Measurements from ENCODE around the gene RUNX2. TPM values are rescaled to one million over a fixed set of nuclear protein-coding genes. Genes with fewer than 3 reads are reported as not detected.

Gene RUNX2
- total and polyA plus RNA-seq, 2 of the 8 experiments (the other 6 are each of a cell fraction or from before 2014, with no cell fraction given) = 0.26 to 1.2 TPM

GRCh38 chr6:45445364-45445748 is 117.2 kb downstream of the RUNX2 start:
- 69% methylated on average over 2 of the region's 2 CpGs; no CpG with 5 or more reads in 1 of the 2 experiments for WGBS, 2 experiments (ENCODE audit: extremely low coverage in 1 of 2, insufficient coverage in 1 of 2, insufficient read length in 1 of 2, insufficient replicate concordance in 2 of 2, low coverage in 1 of 2, low lambda C conversion rate in 2 of 2, missing lambda C conversion rate in 1 of 2)

More at GRCh38 chr6:45445364-45445748, 117.2 kb downstream of the RUNX2 start:
- ChIA-PET CTCF (ENCODE audit: partially characterized antibody) (interaction anchor here (1.0 kb wide), 1 partner anchor 9 kb away, joined by 3 read pairs; no protein-coding TSS in a partner anchor), POLR2A (ENCODE audit: partially characterized antibody) (no interaction called here)
- H3K4ac ChIP-seq (replicated peaks; ENCODE audit: insufficient read length, low read depth, low read length) = no peak overlapping the region
- H2AK5ac ChIP-seq (ENCODE audit: low read depth, low read length) = no peak overlapping the region
- no peak overlapping the region for H3K27ac ChIP-seq (ENCODE audit: low read depth, low read length)
- H3K14ac ChIP-seq (ENCODE audit: insufficient read length) = no peak overlapping the region
- H3K79me2 ChIP-seq (ENCODE audit: control insufficient read depth in 1 of 2, insufficient read depth in 2 of 2, low read length in 2 of 2) = no peaks in the 10 kb centered on the region
- H3K4me1 ChIP-seq (replicated peaks in 1 of 4; ENCODE audit: control insufficient read depth in 3 of 4, insufficient read depth in 4 of 4, low read length in 3 of 4) = peaks cover 3 to 10% (median 6%) of the 10 kb centered on the region in 4 experiments; a peak in 5 of 7 replicates
- no peak overlapping the region for H4K8ac ChIP-seq (ENCODE audit: extremely low read depth, insufficient read depth, low read length)
- no peak overlapping the region for H3K56ac ChIP-seq (replicated peaks; ENCODE audit: insufficient read length, low read depth, low read length)
- no peaks in the 10 kb centered on the region for H3K27me3 ChIP-seq (replicated peaks in 1 of 4; ENCODE audit: control insufficient read depth in 3 of 4, extremely low read depth in 1 of 4, insufficient read depth in 3 of 4, low read length in 3 of 4)
- peak overlapping the region in 1 of 2 experiments; percentile 42; a peak in 2 of 4 replicates for H3K4me2 ChIP-seq (ENCODE audit: insufficient read depth in 1 of 2, low read depth in 2 of 2, low read length in 2 of 2)
- H3K9ac ChIP-seq (replicated peaks in 1 of 4; ENCODE audit: extremely low read depth in 1 of 4, low read depth in 3 of 4, low read length in 3 of 4) = no peak overlapping the region
- no peak for FAIRE-seq
- H2AFZ ChIP-seq (ENCODE audit: low read length) = no peak overlapping the region
- no peak overlapping the region for H3K4me3 ChIP-seq (ENCODE audit: extremely low read depth in 1 of 4, insufficient read depth in 2 of 4, low read depth in 3 of 4, low read length in 4 of 4)
- H4K91ac ChIP-seq (replicated peaks; ENCODE audit: insufficient read length, low read length) = no peak overlapping the region
- no peak overlapping the region for H2BK15ac ChIP-seq (ENCODE audit: low read length)
- no peaks in the 10 kb centered on the region for H3K79me1 ChIP-seq (ENCODE audit: low read depth, low read length)
- H3K23ac ChIP-seq (ENCODE audit: insufficient read length) = no peak overlapping the region
- H2BK120ac ChIP-seq (replicated peaks; ENCODE audit: low read depth, low read length) = no peak overlapping the region
- H2BK12ac ChIP-seq (ENCODE audit: low read depth, low read length) = no peak overlapping the region
- no peak overlapping the region for H4K5ac ChIP-seq (ENCODE audit: insufficient read length, low read depth, low read length)
- H3K9me3 ChIP-seq (ENCODE audit: insufficient read depth in 2 of 2, low read depth in 1 of 2, low read length in 1 of 2) = no peaks in the 10 kb centered on the region
- H2BK20ac ChIP-seq (ENCODE audit: low read length) = no peak overlapping the region
- H2BK5ac ChIP-seq (ENCODE audit: low read depth, low read length) = no peak overlapping the region
- TF ChIP-seq GTF2F1 (IDR thresholded peaks at IDR 0.05; ENCODE audit: borderline replicate concordance, low read depth, low read length) = no peak
- TF ChIP-seq SIRT6 (IDR thresholded peaks at IDR 0.05; ENCODE audit: low read length) = no peak
- no peak for TF ChIP-seq CHD2 (IDR thresholded peaks at IDR 0.05; ENCODE audit: low read length)
- TF ChIP-seq CREB1 (IDR thresholded peaks at IDR 0.05) = no peak
- TF ChIP-seq, protein P1, sequence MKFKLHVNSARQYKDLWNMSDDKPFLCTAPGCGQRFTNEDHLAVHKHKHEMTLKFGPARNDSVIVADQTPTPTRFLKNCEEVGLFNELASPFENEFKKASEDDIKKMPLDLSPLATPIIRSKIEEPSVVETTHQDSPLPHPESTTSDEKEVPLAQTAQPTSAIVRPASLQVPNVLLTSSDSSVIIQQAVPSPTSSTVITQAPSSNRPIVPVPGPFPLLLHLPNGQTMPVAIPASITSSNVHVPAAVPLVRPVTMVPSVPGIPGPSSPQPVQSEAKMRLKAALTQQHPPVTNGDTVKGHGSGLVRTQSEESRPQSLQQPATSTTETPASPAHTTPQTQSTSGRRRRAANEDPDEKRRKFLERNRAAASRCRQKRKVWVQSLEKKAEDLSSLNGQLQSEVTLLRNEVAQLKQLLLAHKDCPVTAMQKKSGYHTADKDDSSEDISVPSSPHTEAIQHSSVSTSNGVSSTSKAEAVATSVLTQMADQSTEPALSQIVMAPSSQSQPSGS (IDR thresholded peaks at IDR 0.05; ENCODE audit: low read length) = no peak
- TF ChIP-seq FOSL1 (IDR thresholded peaks at IDR 0.05; ENCODE audit: insufficient read depth, low read depth, low read length) = no peak
- TF ChIP-seq SP1 (IDR thresholded peaks at IDR 0.05; ENCODE audit: low read depth, low read length) = no peak
- no peak for TF ChIP-seq PHF8 (conservative IDR thresholded peaks at IDR 0.05; ENCODE audit: low read depth, low read length)
- no peak for TF ChIP-seq RXRA (IDR thresholded peaks at IDR 0.05; ENCODE audit: insufficient read depth, low read depth, low read length)
- H4K20me1 ChIP-seq (replicated peaks in 1 of 2; ENCODE audit: control insufficient read depth in 1 of 2, insufficient read depth in 2 of 2, low read length in 2 of 2) = no peaks in the 10 kb centered on the region
- H3K23me2 ChIP-seq (ENCODE audit: low read depth, low read length) = no peaks in the 10 kb centered on the region
- H3K18ac ChIP-seq (ENCODE audit: extremely low read depth, low read length) = no peak overlapping the region
- DNase-seq (ENCODE audit: low read depth in 1 of 2, low spot score in 2 of 2) = no peak
- H3K36me3 ChIP-seq (ENCODE audit: control insufficient read depth in 2 of 4, insufficient read depth in 4 of 4, low read length in 3 of 4) = no peaks in the 10 kb centered on the region

All from H1 (cell line).